Activated gamma-delta T cell treated with anti-CD3 and anti-CD28 coated beads, Interleukin-2, amount 50 U/mL, for 16 hours (primary cell): Measurements from ENCODE around the gene CRY1.
"Not testable (repeated sequence)": the region's sequence is repeated elsewhere in the genome, so short reads cannot be mapped to it uniquely, and the experiment has no call there.

ENCODE experiments used
- DNase-seq: peaks from one replicate; pipeline ENCODE4 v3.0.0-alpha.2; 2020; ENCODE audit warnings: low read depth

The CRY1 gene

GRCh38 chr12:106999446-106999845 is 93.9 kb downstream of the CRY1 start:
- DNase-seq: no peak

GRCh38 chr12:106997916-106998315 is 95.4 kb downstream of the CRY1 start:
- no peak for DNase-seq

- DNase-seq: not testable (repeated sequence)
Observed at GRCh38 chr12:106996102-106996501, 97.2 kb downstream of the CRY1 start.

GRCh38 chr12:106994579-106995220 is 98.6 kb downstream of the CRY1 start:
- no peak for DNase-seq

- DNase-seq: no peak
Observed at GRCh38 chr12:106987846-106988245, 105.5 kb downstream of the CRY1 start.

GRCh38 chr12:106986625-106987389 is 106.5 kb downstream of the CRY1 start, which contains the start of gene MTERF2:
TSS of gene MTERF2 (minus strand) at chr12:106987146. CDS start at chr12:106978714, 8,432 bp downstream.
- DNase-seq: peak; percentile 67

- no peak for DNase-seq
Observed at GRCh38 chr12:106986135-106986534, 107.2 kb downstream of the CRY1 start.

GRCh38 chr12:106985479-106985878 is 107.9 kb downstream of the CRY1 start:
- DNase-seq: no peak

- DNase-seq: no peak
Observed at GRCh38 chr12:106984588-106985137, 108.7 kb downstream of the CRY1 start.

GRCh38 chr12:106982229-106982628 is 111.1 kb downstream of the CRY1 start:
- no peak for DNase-seq

- DNase-seq: no peak
Observed at GRCh38 chr12:106981788-106982187, 111.6 kb downstream of the CRY1 start.

- no peak for DNase-seq
Observed at GRCh38 chr12:106980944-106981343, 112.4 kb downstream of the CRY1 start.

- DNase-seq: no peak
Observed at GRCh38 chr12:106978035-106978800, 115.1 kb downstream of the CRY1 start.

- DNase-seq: no peak
Observed at GRCh38 chr12:106976668-106977067, 116.7 kb downstream of the CRY1 start.

GRCh38 chr12:106975993-106976658 is 117.2 kb downstream of the CRY1 start:
- no peak for DNase-seq

GRCh38 chr12:106975098-106975497 is 118.3 kb downstream of the CRY1 start:
- DNase-seq: no peak

GRCh38 chr12:106974511-106974910 is 118.8 kb downstream of the CRY1 start:
- DNase-seq: no peak

- DNase-seq: no peak
Observed at GRCh38 chr12:106973545-106973944, 119.8 kb downstream of the CRY1 start.

GRCh38 chr12:106971065-106971464 is 122.3 kb downstream of the CRY1 start:
- DNase-seq: no peak

- no peak for DNase-seq
Observed at GRCh38 chr12:106964526-106964925, 128.8 kb downstream of the CRY1 start.

GRCh38 chr12:106962286-106962685 is 131.1 kb downstream of the CRY1 start:
- no peak for DNase-seq

- no peak for DNase-seq
Observed at GRCh38 chr12:106960443-106960842, 132.9 kb downstream of the CRY1 start.
